ENCODE data around the gene PARP15. TPM values are rescaled to one million over a fixed set of nuclear protein-coding genes. Genes with fewer than 3 reads are reported as not detected.
"Not testable (repeated sequence)": the region's sequence is repeated elsewhere in the genome, so short reads cannot be mapped to it uniquely, and the experiment has no call there.

The PARP15 gene
- total RNA-seq, 1 experiment from 2014 or later, result not detected

DNA sequence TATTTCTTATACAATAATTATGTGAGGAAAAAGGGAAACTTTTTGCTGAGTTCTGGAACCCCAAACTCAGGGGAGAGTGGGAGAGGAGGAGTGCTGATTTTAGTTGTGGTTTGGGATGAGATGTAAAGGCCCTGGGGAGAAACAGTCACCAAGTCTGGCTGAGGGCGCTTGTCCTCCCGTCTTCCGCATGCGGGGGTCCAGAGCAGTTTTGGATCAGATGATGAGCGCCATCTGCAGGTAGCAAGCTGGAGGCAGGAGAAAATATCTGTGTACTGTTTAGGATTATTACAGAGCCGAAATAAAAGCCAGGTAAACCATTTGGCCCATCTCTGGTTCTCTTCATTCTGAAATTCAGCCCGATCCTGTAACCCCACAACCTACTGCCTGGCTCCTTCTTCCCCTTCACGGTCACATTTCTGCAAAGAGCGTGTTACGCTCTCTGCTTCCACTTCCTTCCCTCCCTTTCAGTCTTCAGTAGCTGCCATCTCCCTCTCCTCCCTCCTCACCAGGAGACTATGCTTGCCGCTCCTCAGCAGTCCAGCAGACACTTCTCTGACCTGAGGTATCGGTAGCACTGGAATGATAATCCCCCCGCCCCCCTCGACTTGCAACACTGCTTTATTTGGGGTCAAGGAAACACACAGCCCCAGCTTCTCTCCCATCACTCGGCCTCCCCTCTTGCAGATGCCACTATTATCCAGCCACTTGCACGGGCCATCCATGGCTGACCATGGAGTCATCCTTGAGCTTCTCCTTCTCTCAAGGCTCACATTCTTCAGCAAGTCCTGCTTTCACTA lies 101.8 kb downstream of the PARP15 start:
- DNase-seq (ENCODE audit: low read depth, low spot score), result peak; percentile 86
- in situ Hi-C loops (cut with HindIII; ENCODE audit: low pct_unique_long_range_greater_than_20kb, low sequenced_read_pairs), result no loop called here

GRCh38 chr3:122679882-122680474 lies 102.5 kb downstream of the PARP15 start:
- in situ Hi-C loops (cut with HindIII; ENCODE audit: low pct_unique_long_range_greater_than_20kb, low sequenced_read_pairs), result no loop called here
- DNase-seq (ENCODE audit: low read depth, low spot score), result peak; percentile 10

DNA sequence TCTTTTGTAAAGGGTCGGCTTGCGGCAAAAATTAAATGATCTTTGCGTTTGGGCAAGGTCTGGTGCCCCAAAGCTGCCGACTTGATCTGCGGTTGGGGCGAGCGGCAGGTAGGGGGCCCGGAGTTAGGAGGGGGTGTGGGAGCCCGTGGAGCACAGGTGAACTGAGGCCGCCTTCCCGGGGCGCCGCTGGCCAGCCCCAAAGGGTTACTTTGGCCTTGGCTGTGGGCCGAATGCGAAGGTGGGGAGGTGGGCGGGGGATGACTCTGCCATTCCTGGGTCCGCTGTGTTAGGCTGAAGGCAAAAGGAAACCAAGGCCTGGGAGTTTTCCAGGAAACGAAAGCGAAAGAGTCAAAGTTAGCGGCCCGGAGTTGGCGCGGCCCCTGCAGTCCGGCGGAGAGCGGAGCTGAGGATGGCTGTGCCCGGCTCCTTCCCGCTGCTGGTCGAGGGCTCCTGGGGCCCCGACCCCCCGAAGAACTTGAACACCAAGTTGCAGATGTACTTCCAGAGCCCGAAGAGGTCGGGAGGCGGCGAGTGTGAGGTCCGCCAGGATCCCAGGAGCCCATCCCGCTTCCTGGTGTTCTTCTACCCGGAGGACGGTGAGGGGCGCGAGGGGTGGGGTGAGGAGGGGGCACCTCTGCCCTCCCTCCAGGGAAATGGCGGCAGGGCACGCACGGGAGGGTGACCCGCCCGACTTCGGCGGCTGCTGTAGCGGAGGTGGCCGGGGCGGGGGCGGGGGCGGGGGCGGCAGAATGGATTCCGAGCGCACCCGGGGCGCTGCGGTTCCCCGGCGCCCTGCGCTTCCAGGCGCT lies 103.2 kb downstream of the PARP15 start, which contains the start of gene PARP14:
Gene PARP14, plus strand, starts transcription at position 365 of the 809 bp plus-strand sequence. Its CDS starts 45 bp downstream, at position 410.
- DNase-seq (ENCODE audit: low read depth, low spot score), result peak; percentile 66
- in situ Hi-C loops (cut with HindIII; ENCODE audit: low pct_unique_long_range_greater_than_20kb, low sequenced_read_pairs), result no loop called here

DNA sequence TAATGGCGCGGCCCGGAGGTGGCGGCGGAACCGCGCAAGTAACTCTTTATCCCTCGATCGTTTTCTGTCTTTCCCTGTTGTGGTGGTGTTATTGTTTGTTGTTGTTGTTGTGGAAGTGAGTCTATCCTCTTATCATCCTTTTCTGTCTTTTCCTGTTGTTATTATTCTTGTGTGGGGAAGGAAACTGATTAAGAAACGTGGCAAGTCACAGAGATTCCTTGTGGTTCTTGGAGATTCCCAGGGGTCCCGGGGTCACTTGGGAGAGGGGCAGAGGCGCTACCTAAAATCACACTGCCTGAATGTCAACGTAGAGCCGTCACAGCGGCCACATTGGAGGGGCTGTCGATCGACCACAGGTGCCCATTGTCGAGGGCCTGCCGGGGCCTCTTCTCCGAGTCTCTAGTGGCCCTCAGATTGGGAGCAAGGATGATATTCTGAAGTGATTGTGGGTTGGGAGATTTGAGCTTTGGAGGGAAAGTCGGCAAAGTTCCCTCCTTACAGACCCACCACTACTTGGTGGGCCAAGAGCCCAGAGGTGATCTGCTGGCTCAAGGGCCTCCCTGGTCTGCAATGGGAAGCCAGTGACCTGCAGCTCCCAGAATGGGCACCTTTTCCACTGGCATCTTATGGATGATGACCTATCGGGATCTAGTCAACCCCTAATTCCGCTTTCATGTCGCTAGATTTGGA lies 104.0 kb downstream of the PARP15 start:
- DNase-seq (ENCODE audit: low read depth, low spot score), result no peak
- in situ Hi-C loops (cut with HindIII; ENCODE audit: low pct_unique_long_range_greater_than_20kb, low sequenced_read_pairs), result no loop called here

GRCh38 chr3:122681974-122682409 lies 104.5 kb downstream of the PARP15 start:
- DNase-seq (ENCODE audit: low read depth, low spot score), result no peak
- in situ Hi-C loops (cut with HindIII; ENCODE audit: low pct_unique_long_range_greater_than_20kb, low sequenced_read_pairs), result no loop called here

GRCh38 chr3:122682778-122683411 lies 105.4 kb downstream of the PARP15 start:
- DNase-seq (ENCODE audit: low read depth, low spot score); in situ Hi-C loops (cut with HindIII; ENCODE audit: low pct_unique_long_range_greater_than_20kb, low sequenced_read_pairs): not testable (repeated sequence)

DNA sequence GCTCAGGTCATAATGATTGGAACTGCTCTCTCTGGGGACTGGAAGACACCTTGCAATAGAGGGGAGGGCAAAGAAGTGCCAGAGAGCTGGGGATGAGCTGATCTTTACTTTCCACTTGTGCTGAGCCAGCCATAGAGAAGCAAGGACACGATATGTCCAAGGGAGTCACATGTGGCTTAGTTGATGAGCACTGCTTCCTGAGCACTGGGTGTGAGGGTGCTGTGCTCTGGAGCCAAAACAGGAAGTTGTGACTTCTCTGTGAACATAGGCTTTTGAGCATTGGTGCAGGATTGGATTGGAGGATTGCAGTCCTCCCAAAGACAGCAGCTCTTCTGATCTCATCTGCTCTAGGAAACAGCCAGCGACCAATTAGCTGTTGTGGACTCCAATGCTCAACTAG lies 109.8 kb downstream of the PARP15 start:
- no peak for DNase-seq (ENCODE audit: low read depth, low spot score)
- in situ Hi-C loops (cut with HindIII; ENCODE audit: low pct_unique_long_range_greater_than_20kb, low sequenced_read_pairs), result no loop called here

Other genes with a start within 250 kb of the PARP15 start
- 72.7 and 97.1 TPM in 2 replicates for gene MIX23, start 194.4 kb upstream of the PARP15 start, total RNA-seq (2014; rRNA removed; shearing (Covaris generic))
- gene FAM162A, start 193.5 kb upstream of the PARP15 start, total RNA-seq (2014; rRNA removed; shearing (Covaris generic)), result 80.0 and 92.9 TPM in 2 replicates
- gene WDR5B, start 161.6 kb upstream of the PARP15 start, total RNA-seq (2014; rRNA removed; shearing (Covaris generic)), result 7.7 and 7.8 TPM in 2 replicates
- 26.0 and 34.8 TPM in 2 replicates for gene KPNA1, start 62.7 kb upstream of the PARP15 start, total RNA-seq (2014; rRNA removed; shearing (Covaris generic))
- 29.8 and 30.1 TPM in 2 replicates for gene PARP9, start 13.3 kb upstream of the PARP15 start, total RNA-seq (2014; rRNA removed; shearing (Covaris generic))
- 32.3 and 32.4 TPM in 2 replicates for gene DTX3L, start 13.3 kb upstream of the PARP15 start, total RNA-seq (2014; rRNA removed; shearing (Covaris generic))
- 23.6 and 25.9 TPM in 2 replicates for gene PARP14, start 103.2 kb downstream of the PARP15 start, total RNA-seq (2014; rRNA removed; shearing (Covaris generic))
- gene HSPBAP1, start 216.2 kb downstream of the PARP15 start, total RNA-seq (2014; rRNA removed; shearing (Covaris generic)), result 21.1 and 25.5 TPM in 2 replicates
- gene SLC49A4, start 217.4 kb downstream of the PARP15 start, total RNA-seq (2014; rRNA removed; shearing (Covaris generic)), result 40.2 and 42.1 TPM in 2 replicates